ENCODE results near the gene ADARB1. TPM values are rescaled to one million over a fixed set of nuclear protein-coding genes. Genes with fewer than 3 reads are reported as not detected.

Gene ADARB1
- total RNA-seq, 3 donors from 2014 or later (not counting 1 experiment from before 2014, with no cell fraction given), result 20.7 to 28.0 (median 26.6) TPM

DNA sequence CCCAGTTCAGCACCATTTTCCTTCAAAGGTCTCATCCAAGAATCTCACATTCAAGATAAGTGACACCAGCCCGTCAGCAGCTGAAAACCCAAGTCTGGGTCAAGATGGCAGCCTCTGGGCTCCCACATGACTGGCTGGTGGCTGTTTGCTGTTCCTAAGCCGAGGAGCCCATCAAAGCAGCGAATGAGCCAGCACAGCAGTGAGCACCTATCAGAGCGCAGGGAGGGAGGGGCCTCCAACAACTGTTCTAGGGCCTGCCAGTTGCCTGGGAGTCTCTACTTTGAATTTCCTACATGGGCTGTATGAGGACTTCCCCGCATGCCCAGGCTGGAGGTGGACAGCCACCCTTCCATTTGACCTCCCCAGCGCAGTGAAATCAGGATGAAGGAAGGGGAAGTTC lies 102.7 kb downstream of the ADARB1 start:
- Mint-ChIP-seq H3K27ac (no peak overlapping the region), H3K4me3 (no peak overlapping the region), H3K9me3 (no peaks in the 10 kb centered on the region), H3K4me1 (no peaks in the 10 kb centered on the region), H3K36me3 (no peaks in the 10 kb centered on the region), H3K27me3 (ENCODE audit: low read depth in 2 of 2) (no peaks in the 10 kb centered on the region)
- 98% methylated on average over 5 of the region's 6 CpGs for WGBS (ENCODE audit: insufficient coverage)
- no peak overlapping the region for H3K4me3 ChIP-seq (ENCODE audit: low read length)
- H3K27me3 ChIP-seq (ENCODE audit: control insufficient read depth, insufficient read depth, low read length), result no peaks in the 10 kb centered on the region
- no peak for TF ChIP-seq CTCF (IDR thresholded peaks at IDR 0.05)
- intact Hi-C loops (cut with micrococcal nuclease), result no loop called here
- ATAC-seq, result no peak
- H3K36me3 ChIP-seq (ENCODE audit: control insufficient read depth, insufficient read depth, low read length), result peaks cover 14% of the 10 kb centered on the region
- H3K9me3 ChIP-seq (ENCODE audit: control insufficient read depth, insufficient read depth, low read length), result no peaks in the 10 kb centered on the region
- no peaks in the 10 kb centered on the region for H3K4me1 ChIP-seq (ENCODE audit: control insufficient read depth, insufficient read depth, low read length)
- no peak overlapping the region for H3K27ac ChIP-seq (ENCODE audit: low read length)
- DNase-seq, result no peak

DNA sequence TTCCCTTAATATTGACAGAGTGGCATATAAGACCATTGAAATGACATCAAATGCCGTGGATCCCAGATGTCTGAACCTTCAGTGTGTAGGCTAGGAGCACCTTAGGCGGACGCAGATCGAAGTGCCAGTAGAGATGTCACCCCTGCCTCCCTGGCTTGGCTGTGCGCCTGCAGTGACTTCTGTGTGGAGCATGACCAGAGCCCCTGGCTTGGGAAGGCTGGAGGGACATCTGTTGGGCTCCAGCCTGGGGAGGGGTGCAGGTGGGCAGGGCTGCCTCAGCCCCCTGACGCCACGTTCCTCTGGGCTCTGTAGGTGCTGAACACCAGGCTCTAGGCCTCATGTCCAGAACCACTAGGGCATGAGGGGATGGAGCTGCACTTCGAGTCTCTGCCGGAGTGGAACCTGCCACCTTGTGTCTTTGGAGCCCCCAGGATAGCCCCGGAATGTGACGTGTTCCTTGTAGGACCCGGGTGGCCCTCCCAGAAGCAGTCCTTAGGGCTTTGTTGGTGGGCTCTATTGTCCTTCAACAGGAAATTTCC lies 103.8 kb downstream of the ADARB1 start:
- Histone ChIP-seq H3K36me3 (ENCODE audit: control insufficient read depth, insufficient read depth, low read length) (peaks cover 17% of the 10 kb centered on the region), H3K4me1 (ENCODE audit: control insufficient read depth, insufficient read depth, low read length) (no peaks in the 10 kb centered on the region), H3K9me3 (ENCODE audit: control insufficient read depth, insufficient read depth, low read length) (no peaks in the 10 kb centered on the region), H3K4me3 (ENCODE audit: low read length) (no peak overlapping the region), H3K27me3 (ENCODE audit: control insufficient read depth, insufficient read depth, low read length) (no peaks in the 10 kb centered on the region), H3K27ac (ENCODE audit: low read length) (no peak overlapping the region)
- WGBS (ENCODE audit: insufficient coverage), result 94% methylated on average over 12 of the region's 12 CpGs
- TF ChIP-seq CTCF (IDR thresholded peaks at IDR 0.05), result no peak
- Mint-ChIP-seq H3K27me3 (ENCODE audit: low read depth in 2 of 2) (no peaks in the 10 kb centered on the region), H3K27ac (no peak overlapping the region), H3K9me3 (no peaks in the 10 kb centered on the region), H3K4me3 (no peak overlapping the region), H3K4me1 (no peaks in the 10 kb centered on the region), H3K36me3 (no peaks in the 10 kb centered on the region)
- intact Hi-C loops (cut with micrococcal nuclease), result no loop called here
- ATAC-seq (no peak), DNase-seq (no peak)

GRCh38 chr21:45178971-45179370 lies 104.6 kb downstream of the ADARB1 start:
- no peak for DNase-seq
- WGBS (ENCODE audit: insufficient coverage), result 93% methylated on average over 11 of the region's 11 CpGs
- intact Hi-C loops (cut with micrococcal nuclease), result no loop called here

More at GRCh38 chr21:45178971-45179370, 104.6 kb downstream of the ADARB1 start:
- Histone ChIP-seq H3K27me3 (ENCODE audit: control insufficient read depth, insufficient read depth, low read length) (no peaks in the 10 kb centered on the region), H3K36me3 (ENCODE audit: control insufficient read depth, insufficient read depth, low read length) (peaks cover 17% of the 10 kb centered on the region), H3K4me3 (ENCODE audit: low read length) (no peak overlapping the region), H3K27ac (ENCODE audit: low read length) (no peak overlapping the region), H3K4me1 (ENCODE audit: control insufficient read depth, insufficient read depth, low read length) (no peaks in the 10 kb centered on the region), H3K9me3 (ENCODE audit: control insufficient read depth, insufficient read depth, low read length) (no peaks in the 10 kb centered on the region)
- Mint-ChIP-seq H3K27ac (no peak overlapping the region), H3K4me3 (no peak overlapping the region), H3K36me3 (no peaks in the 10 kb centered on the region), H3K27me3 (ENCODE audit: low read depth in 2 of 2) (no peaks in the 10 kb centered on the region), H3K4me1 (no peaks in the 10 kb centered on the region), H3K9me3 (no peaks in the 10 kb centered on the region)
- ATAC-seq, result no peak
- TF ChIP-seq CTCF (IDR thresholded peaks at IDR 0.05), result no peak
